ENCODE measurements around the gene ZNF217.

DNA sequence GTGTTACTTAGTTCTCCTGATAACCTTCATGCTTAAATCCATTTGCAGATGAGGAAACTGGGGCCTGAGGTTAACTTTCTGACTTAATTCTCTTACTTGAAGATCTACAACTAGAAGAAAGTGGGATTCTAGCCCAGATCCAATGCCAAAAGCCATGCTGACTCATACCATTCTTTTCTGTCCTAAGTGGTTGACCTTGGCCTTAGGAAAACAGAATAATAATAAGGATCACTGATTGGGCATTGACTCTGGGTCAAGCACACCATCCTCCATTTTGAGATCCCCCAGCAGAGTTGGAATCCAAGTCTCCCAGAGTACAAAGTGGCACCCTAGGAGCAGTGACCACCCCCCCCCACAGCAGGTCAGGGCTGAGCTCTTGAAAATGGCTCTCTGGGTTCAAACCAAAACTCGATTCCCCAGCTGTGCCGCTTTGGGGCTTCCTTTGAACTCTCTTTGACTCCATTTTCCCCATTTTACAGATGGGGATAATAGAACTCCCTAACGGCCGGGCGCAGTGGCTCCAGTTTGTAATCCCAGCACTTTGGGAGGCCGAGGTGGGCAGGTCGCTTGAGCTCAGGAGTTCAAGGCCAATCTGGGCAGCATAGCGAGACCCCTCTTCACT lies 12.8 kb upstream of the ZNF217 start:
- TF ChIP-seq EZH2phosphoT487 (IDR thresholded peaks at IDR 0.05; ENCODE audit: low read depth) = no peak
- TF ChIP-seq, protein P1, sequence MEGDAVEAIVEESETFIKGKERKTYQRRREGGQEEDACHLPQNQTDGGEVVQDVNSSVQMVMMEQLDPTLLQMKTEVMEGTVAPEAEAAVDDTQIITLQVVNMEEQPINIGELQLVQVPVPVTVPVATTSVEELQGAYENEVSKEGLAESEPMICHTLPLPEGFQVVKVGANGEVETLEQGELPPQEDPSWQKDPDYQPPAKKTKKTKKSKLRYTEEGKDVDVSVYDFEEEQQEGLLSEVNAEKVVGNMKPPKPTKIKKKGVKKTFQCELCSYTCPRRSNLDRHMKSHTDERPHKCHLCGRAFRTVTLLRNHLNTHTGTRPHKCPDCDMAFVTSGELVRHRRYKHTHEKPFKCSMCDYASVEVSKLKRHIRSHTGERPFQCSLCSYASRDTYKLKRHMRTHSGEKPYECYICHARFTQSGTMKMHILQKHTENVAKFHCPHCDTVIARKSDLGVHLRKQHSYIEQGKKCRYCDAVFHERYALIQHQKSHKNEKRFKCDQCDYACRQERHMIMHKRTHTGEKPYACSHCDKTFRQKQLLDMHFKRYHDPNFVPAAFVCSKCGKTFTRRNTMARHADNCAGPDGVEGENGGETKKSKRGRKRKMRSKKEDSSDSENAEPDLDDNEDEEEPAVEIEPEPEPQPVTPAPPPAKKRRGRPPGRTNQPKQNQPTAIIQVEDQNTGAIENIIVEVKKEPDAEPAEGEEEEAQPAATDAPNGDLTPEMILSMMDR (IDR thresholded peaks at IDR 0.05; ENCODE audit: low read depth, low read length) = no peak

All from OCI-LY3 (cell line).